ENCODE measurements around the gene SLC7A7.
"Not testable (repeated sequence)": the region's sequence is repeated elsewhere in the genome, so short reads cannot be mapped to it uniquely, and the experiment has no call there.

GRCh38 chr14:22805235-22805634, 10.0 kb downstream of the SLC7A7 start:
- TF ChIP-seq NFXL1 (IDR thresholded peaks at IDR 0.05; ENCODE audit: borderline replicate concordance); CHD2 (IDR thresholded peaks at IDR 0.05; ENCODE audit: borderline replicate concordance, low read depth, low read length): not testable (repeated sequence)

Data from GM12878 (cell line).